Upper lobe of right lung (tissue), 1 donor: Measurements from ENCODE around the gene MOB4. TPM values are rescaled to one million over a fixed set of nuclear protein-coding genes. Genes with fewer than 3 reads are reported as not detected.
"Not testable (repeated sequence)": the region's sequence is repeated elsewhere in the genome, so short reads cannot be mapped to it uniquely, and the experiment has no call there.

Source experiments
- ATAC-seq: fragments of 200-7000 bp; cut with Tn5 transposase; one replicate; pipeline ENCODE4 v1.9.1; 2020; ENCODE audit warnings: mild to moderate bottlenecking, moderate library complexity
- DNase-seq: peaks from one replicate; pipeline ENCODE4 v3.0.0-alpha.2; 2020
- H3K27ac ChIP-seq: fragments of 200-600 bp; one replicate; pipeline ENCODE4 v1.8.0; 2022
- H3K27me3 ChIP-seq: fragments of 200-600 bp; one replicate; pipeline ENCODE4 v1.8.0; 2022; ENCODE audit warnings: mild to moderate bottlenecking
- H3K36me3 ChIP-seq: fragments of 200-600 bp; one replicate; pipeline ENCODE4 v1.8.0; 2022
- H3K4me1 ChIP-seq: fragments of 200-600 bp; one replicate; pipeline ENCODE4 v1.8.0; 2022
- H3K4me3 ChIP-seq: fragments of 200-600 bp; one replicate; pipeline ENCODE4 v1.8.0; 2022; ENCODE audit warnings: mild to moderate bottlenecking
- H3K9me3 ChIP-seq: fragments of 200-600 bp; one replicate; pipeline ENCODE4 v1.8.0; 2022
- intact Hi-C: fragments of 100-400 bp; cut with DNase I; formaldehyde crosslinking; loops from one replicate; pipeline ENCODE4 v1.11.0; 2022
- long read RNA-seq: library from polyadenylated mRNA; unstranded; transcript quantifications from one replicate; pipeline ENCODE4 v2.0.0, GENCODE V29; 2021
- total RNA-seq: library from RNA; stranded (reverse); fragmentation: NEBNext Ultra II Directional; extraction: Animal tissue kit (Norgen Biotek cat#: 25700); gene quantifications from one replicate; pipeline ENCODE4 v1.2.1, GENCODE V29; 2021
- TF ChIP-seq, protein P1 (sequence below): fragments of 200-600 bp; IDR thresholded peaks from one replicate; pipeline ENCODE4 v1.8.0; 2022; ENCODE audit warnings: antibody characterized with exemption
- donor health status: DM: no; HTN: yes; CAD: no; lungs with severe emphysema.

MOB4 gene
- total RNA-seq: 19.6 TPM
- long read RNA-seq, transcript MOB4-202 (8 exons, 3,986 nt): major isoform, 53 of 59 reads
- long read RNA-seq, partial matches to known transcripts: 1 of 59 reads
- long read RNA-seq, other reads (novel, unspliced or antisense): 2 of 59 reads

DNA sequence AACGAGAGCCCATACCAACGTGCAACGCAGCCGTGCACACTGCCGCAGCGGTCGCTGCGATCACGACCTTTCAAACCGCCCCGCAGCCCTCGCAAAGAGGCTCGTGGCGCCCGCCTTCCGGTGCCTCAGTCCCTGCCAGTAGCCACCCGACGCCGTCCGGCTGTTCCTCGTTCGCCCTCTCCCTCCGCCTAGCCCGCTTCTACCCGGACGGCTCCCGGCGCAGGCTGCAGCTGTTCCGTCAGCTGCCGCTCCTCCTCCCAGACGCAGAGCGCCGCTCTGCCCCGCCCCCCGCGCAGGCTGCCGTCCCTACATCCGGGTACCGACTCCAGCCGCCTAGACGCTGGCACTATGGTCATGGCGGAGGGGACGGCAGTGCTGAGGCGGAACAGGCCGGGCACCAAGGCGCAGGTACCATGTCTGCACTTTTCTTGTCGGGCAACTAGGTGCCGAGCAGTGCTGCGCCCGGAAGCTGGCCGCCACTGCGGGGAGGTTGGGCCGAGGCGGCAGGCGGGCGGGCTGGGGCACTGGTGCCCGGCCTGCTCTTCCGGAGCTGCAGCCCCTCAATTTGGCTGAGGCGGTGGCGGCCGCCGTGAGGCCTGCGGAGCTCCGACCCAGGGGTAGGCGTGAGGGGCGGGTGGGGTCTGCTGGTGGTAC lies at the start of gene MOB4:
TSS of gene MOB4 (plus strand) at position 328 of the 654 bp plus-strand sequence. CDS start at position 349, 21 bp downstream.
- peak; percentile 100 for ATAC-seq
- intact Hi-C loops: no loop called here
- Histone ChIP-seq H3K27ac (peak within 1 kb of the TSS; percentile 91), H3K27me3 (no peaks in the 10 kb centered on the region), H3K4me1 (peaks cover 17% of the 10 kb centered on the region), H3K36me3 (no peaks in the 10 kb centered on the region), H3K4me3 (peak within 1 kb of the TSS; percentile 85), H3K9me3 (no peaks in the 10 kb centered on the region)
- TF ChIP-seq, protein P1, sequence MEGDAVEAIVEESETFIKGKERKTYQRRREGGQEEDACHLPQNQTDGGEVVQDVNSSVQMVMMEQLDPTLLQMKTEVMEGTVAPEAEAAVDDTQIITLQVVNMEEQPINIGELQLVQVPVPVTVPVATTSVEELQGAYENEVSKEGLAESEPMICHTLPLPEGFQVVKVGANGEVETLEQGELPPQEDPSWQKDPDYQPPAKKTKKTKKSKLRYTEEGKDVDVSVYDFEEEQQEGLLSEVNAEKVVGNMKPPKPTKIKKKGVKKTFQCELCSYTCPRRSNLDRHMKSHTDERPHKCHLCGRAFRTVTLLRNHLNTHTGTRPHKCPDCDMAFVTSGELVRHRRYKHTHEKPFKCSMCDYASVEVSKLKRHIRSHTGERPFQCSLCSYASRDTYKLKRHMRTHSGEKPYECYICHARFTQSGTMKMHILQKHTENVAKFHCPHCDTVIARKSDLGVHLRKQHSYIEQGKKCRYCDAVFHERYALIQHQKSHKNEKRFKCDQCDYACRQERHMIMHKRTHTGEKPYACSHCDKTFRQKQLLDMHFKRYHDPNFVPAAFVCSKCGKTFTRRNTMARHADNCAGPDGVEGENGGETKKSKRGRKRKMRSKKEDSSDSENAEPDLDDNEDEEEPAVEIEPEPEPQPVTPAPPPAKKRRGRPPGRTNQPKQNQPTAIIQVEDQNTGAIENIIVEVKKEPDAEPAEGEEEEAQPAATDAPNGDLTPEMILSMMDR: no peak
- DNase-seq: peak; percentile 98

DNA sequence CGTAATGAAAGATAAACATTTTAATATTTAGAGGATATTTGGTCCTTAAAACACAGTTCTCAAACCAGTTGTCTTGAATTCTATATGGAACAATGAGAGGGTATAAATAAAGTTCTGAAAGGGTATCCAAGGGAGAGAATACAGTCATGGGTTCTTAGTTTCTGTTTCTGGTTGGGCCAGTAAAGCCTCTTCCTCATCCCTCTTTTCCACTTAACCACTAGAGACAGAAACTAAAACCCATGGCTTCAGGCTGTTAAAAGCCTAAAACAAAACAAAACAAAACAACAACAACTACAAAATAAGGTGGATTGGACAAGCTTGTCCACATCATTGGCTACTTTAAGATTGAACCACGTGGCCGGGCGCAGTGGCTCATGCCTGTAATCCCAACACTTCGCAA lies 43.7 kb upstream of the MOB4 start:
- H3K4me3 ChIP-seq: no peak overlapping the region
- intact Hi-C loops: loop anchor here (10.0 kb wide), 1 partner anchor 57 kb away; no protein-coding TSS in a partner anchor
- DNase-seq (no peak), ATAC-seq (no peak)
- no peak overlapping the region for H3K27ac ChIP-seq
- H3K9me3 ChIP-seq: no peaks in the 10 kb centered on the region
- no peaks in the 10 kb centered on the region for H3K4me1 ChIP-seq
- peaks cover 95% of the 10 kb centered on the region for H3K36me3 ChIP-seq
- no peaks in the 10 kb centered on the region for H3K27me3 ChIP-seq
- TF ChIP-seq, protein P1: no peak

DNA sequence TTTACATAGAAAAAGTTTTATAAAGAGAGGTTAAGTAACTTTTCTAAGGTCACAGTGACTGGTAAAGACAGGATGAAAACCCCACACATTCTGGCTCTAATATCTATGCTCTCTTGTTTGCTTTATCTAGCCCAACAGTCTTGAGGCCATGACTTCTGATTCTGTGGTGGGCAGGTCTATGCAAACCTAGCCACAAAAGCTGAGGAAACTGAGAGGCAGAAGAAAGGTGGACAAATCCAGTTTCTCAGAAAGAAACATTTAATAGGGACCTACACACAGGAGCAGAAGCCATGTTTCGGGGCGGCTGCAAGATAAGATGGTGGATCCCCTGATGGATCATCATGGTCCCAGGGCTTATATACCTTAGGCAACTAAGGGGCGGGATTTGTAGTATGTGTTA lies 38.1 kb upstream of the MOB4 start:
- intact Hi-C loops: loop anchor here (10.0 kb wide), 1 partner anchor 63 kb away; no protein-coding TSS in a partner anchor
- DNase-seq (no peak), ATAC-seq (no peak)
- Histone ChIP-seq H3K27ac (no peak overlapping the region), H3K4me1 (no peaks in the 10 kb centered on the region), H3K9me3 (no peaks in the 10 kb centered on the region), H3K27me3 (no peaks in the 10 kb centered on the region), H3K4me3 (no peak overlapping the region), H3K36me3 (peaks cover 49% of the 10 kb centered on the region)
- TF ChIP-seq, protein P1: no peak

DNA sequence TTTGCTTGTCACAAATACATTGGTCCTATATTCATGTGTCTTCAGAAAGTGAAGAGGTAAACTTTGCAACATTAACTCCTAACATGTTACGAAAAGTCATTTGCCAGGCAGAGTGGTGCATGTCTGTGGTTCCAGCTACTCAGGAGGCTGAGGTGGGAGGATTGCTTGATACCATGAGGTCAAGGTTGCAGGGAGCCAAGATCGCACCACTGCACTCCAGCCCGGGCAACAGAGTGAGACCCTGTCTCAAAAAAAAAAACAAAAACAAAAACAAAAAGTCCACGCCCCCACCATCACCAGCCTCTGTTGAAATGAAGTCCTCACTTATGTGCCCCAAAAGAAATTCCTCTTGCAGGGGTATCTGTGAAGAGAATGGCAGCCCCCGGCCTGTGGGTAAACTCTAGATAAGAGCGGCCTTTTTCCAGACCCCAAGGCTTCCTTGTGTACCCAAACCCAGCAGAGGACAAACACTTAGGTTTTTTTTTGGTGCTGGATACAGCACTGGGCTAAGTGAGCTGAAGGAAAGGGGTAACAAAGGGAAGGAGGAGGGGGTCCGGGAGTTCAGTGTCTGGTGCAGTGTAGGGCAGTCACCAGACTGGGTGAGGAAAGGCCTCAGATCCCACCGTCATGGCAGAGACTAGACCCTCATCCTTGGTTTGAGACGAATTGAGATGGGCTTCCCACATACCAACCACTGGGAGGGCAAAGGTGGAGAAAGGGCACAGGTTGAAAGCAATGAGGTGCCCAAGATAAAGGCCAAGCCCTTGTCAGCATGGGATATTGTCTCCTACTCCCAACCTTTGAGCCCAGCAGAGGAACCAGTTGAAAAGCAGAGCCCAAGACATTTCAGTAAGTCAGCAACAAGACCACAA lies 35.5 kb upstream of the MOB4 start:
- intact Hi-C loops: no loop called here
- H3K4me3 ChIP-seq: no peak overlapping the region
- ATAC-seq: peak; percentile 23

DNA sequence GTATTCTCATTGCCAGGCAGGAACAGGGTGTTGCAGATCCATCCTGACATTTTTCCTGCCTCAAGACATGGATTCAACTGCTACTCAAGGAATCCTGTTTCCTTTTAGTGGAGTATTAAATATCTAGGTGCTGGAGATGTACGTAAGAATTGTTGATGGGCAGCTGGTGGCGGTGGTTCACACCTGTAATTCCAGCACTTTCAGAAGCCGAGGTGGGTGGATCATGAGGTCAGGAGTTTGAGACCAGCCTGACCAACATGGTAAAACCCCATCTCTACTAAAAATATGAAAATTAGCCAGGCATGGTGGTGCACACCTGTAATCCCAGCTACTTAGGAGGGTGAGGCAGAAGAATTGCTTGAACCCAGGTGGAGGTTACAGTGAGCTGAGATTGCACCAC lies 31.6 kb upstream of the MOB4 start:
- H3K27me3 ChIP-seq, H3K4me3 ChIP-seq, ATAC-seq, H3K4me1 ChIP-seq, H3K27ac ChIP-seq, DNase-seq, intact Hi-C loops: not testable (repeated sequence)
- peaks cover 36% of the 10 kb centered on the region for H3K36me3 ChIP-seq
- peaks cover 11% of the 10 kb centered on the region for H3K9me3 ChIP-seq

More for the DNA sequence above, 35.5 kb upstream of the MOB4 start:
- Histone ChIP-seq H3K9me3 (peaks cover 11% of the 10 kb centered on the region), H3K36me3 (peaks cover 28% of the 10 kb centered on the region), H3K27ac (no peak overlapping the region), H3K4me1 (no peaks in the 10 kb centered on the region), H3K27me3 (no peaks in the 10 kb centered on the region)
- TF ChIP-seq, protein P1: no peak
- no peak for DNase-seq

DNA sequence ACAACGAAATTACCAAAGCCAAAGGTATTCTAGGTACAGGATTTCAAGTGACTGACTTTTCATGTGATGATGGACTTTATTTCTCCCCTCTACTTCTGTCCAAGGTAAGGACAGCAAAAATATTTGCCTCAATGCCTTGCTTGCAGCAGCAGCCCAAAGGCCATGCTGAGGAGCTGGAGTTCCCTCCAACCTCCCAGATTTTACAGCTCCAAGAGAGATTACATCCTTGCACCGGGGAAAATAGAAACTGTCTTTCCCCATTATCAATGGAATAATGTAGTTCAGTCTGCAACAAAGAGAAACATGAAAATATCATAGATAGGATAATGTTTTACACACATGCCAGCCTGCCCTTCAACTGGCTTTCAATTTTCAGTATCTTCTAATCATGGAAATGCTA lies 29.7 kb upstream of the MOB4 start:
- no peak for ATAC-seq
- Histone ChIP-seq H3K36me3 (peaks cover 55% of the 10 kb centered on the region), H3K27ac (no peak overlapping the region), H3K4me3 (no peak overlapping the region), H3K4me1 (no peaks in the 10 kb centered on the region), H3K27me3 (no peaks in the 10 kb centered on the region), H3K9me3 (peaks cover 11% of the 10 kb centered on the region)
- TF ChIP-seq, protein P1: no peak
- intact Hi-C loops: no loop called here
- no peak for DNase-seq
